DND-41 (cell line): Measurements from ENCODE around the gene STX4.

Source experiments
- CTCF ChIP-seq: IDR thresholded peaks from 2 replicates; pipeline ENCODE4 v1.5.1; 2012; ENCODE audit warnings: borderline replicate concordance, low read length, moderate library complexity, mild to moderate bottlenecking; ENCODE audit not compliant: poor library complexity, severe bottlenecking; ENCODE audit errors: extremely low read depth
- EZH2 ChIP-seq: IDR thresholded peaks from 3 replicates; pipeline ENCODE4 v1.6.1; 2012; ENCODE audit warnings: borderline replicate concordance, low read depth, mild to moderate bottlenecking, moderate library complexity, low read length, inconsistent platforms; ENCODE audit not compliant: severe bottlenecking

- TF ChIP-seq CTCF (no peak), EZH2 (no peak)
Measured at GRCh38 chr16:30990105-30990504, 43.3 kb upstream of the STX4 start.
